OCI-LY3 (cell line): ENCODE measurements around the gene TAS2R60.
"Not testable (repeated sequence)": the region's sequence is repeated elsewhere in the genome, so short reads cannot be mapped to it uniquely, and the experiment has no call there.

Source experiments
- H2AFZ ChIP-seq: fragments of 200-600, 300-600 bp; shearing (Covaris generic); 2 replicates; pipeline ENCODE4 v1.6.0; 2014; ENCODE audit warnings: antibody characterized with exemption, low read depth, low read length
- H3K27ac ChIP-seq: fragments of 200-600, 300-600 bp; sonication (generic); 2 replicates; pipeline ENCODE4 v1.5.1; 2014; ENCODE audit warnings: mild to moderate bottlenecking, low read length, moderate library complexity, mixed read lengths
- H3K27me3 ChIP-seq: fragments of 200-600, 300-600 bp; sonication (generic); 2 replicates; pipeline ENCODE4 v1.6.1; 2014; ENCODE audit warnings: low read depth, low read length, mixed read lengths
- H3K36me3 ChIP-seq: fragments of 200-600, 300-600 bp; sonication (generic); replicated peaks from 2 replicates; pipeline ENCODE3; 2014; ENCODE audit warnings: low read depth, low read length, mixed read lengths
- H3K4me1 ChIP-seq: fragments of 300-600, 200-600 bp; sonication (generic); 2 replicates; pipeline ENCODE4 v1.6.1; 2014; ENCODE audit warnings: low read length, mixed read lengths
- H3K4me2 ChIP-seq: fragments of 200-600, 300-600 bp; sonication (generic); 2 replicates; pipeline ENCODE4 v1.6.1; 2014; ENCODE audit warnings: low read length, mixed read lengths
- H3K4me3 ChIP-seq: fragments of 300-600, 200-600 bp; sonication (generic); 2 replicates; pipeline ENCODE4 v1.5.1; 2014; ENCODE audit warnings: antibody characterized with exemption, mild to moderate bottlenecking, low read length, moderate library complexity
- H3K79me2 ChIP-seq: fragments of 300-600, 200-600 bp; shearing (Covaris generic); 2 replicates; pipeline ENCODE4 v1.6.1; 2014; ENCODE audit warnings: mild to moderate bottlenecking, low read length, mixed read lengths
- H3K9ac ChIP-seq: fragments of 300-600, 200-600 bp; shearing (Covaris generic); 2 replicates; pipeline ENCODE4 v1.6.0; 2014; ENCODE audit warnings: mild to moderate bottlenecking, low read length, moderate library complexity
- H3K9me3 ChIP-seq: fragments of 200-600, 300-600 bp; shearing (Covaris generic); 2 replicates; pipeline ENCODE4 v1.6.1; 2014; ENCODE audit warnings: low read length, mixed read lengths; ENCODE audit not compliant: insufficient read depth
- H4K20me1 ChIP-seq: fragments of 200-600, 300-600 bp; sonication (generic); 2 replicates; pipeline ENCODE4 v1.6.1; 2016; ENCODE audit warnings: low read length, mixed read lengths; ENCODE audit not compliant: insufficient read depth
- EZH2phosphoT487 ChIP-seq: fragments of 200-600 bp; shearing (Covaris generic); IDR thresholded peaks from 2 replicates; pipeline ENCODE4 v1.6.1; 2018; ENCODE audit warnings: antibody characterized with exemption, mixed run types, low read depth
- TF ChIP-seq, protein P1 (sequence below): fragments of 200-600, 300-600 bp; sonication (generic); IDR thresholded peaks from 2 replicates; pipeline ENCODE4 v1.5.1; 2014; ENCODE audit warnings: antibody characterized with exemption, low read length, low read depth

Gene TAS2R60

GRCh38 chr7:143485094-143485493 is 41.8 kb downstream of the TAS2R60 start:
- no peak overlapping the region for H3K27ac ChIP-seq
- H3K79me2 ChIP-seq: no peaks in the 10 kb centered on the region
- H4K20me1 ChIP-seq: no peaks in the 10 kb centered on the region
- no peaks in the 10 kb centered on the region for H3K36me3 ChIP-seq
- no peak overlapping the region for H2AFZ ChIP-seq
- no peak overlapping the region for H3K9ac ChIP-seq
- peaks cover 7% of the 10 kb centered on the region; the same call in 1 of the 2 replicates for H3K4me1 ChIP-seq
- H3K4me2 ChIP-seq: no peak overlapping the region
- no peaks in the 10 kb centered on the region for H3K9me3 ChIP-seq
- no peak overlapping the region for H3K4me3 ChIP-seq
- TF ChIP-seq, protein P1, sequence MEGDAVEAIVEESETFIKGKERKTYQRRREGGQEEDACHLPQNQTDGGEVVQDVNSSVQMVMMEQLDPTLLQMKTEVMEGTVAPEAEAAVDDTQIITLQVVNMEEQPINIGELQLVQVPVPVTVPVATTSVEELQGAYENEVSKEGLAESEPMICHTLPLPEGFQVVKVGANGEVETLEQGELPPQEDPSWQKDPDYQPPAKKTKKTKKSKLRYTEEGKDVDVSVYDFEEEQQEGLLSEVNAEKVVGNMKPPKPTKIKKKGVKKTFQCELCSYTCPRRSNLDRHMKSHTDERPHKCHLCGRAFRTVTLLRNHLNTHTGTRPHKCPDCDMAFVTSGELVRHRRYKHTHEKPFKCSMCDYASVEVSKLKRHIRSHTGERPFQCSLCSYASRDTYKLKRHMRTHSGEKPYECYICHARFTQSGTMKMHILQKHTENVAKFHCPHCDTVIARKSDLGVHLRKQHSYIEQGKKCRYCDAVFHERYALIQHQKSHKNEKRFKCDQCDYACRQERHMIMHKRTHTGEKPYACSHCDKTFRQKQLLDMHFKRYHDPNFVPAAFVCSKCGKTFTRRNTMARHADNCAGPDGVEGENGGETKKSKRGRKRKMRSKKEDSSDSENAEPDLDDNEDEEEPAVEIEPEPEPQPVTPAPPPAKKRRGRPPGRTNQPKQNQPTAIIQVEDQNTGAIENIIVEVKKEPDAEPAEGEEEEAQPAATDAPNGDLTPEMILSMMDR: no peak
- no peak for TF ChIP-seq EZH2phosphoT487
- H3K27me3 ChIP-seq: 0 out of 2 replicates have a peak, but pooled peaks cover 2% of the 10 kb centered on the region

DNA sequence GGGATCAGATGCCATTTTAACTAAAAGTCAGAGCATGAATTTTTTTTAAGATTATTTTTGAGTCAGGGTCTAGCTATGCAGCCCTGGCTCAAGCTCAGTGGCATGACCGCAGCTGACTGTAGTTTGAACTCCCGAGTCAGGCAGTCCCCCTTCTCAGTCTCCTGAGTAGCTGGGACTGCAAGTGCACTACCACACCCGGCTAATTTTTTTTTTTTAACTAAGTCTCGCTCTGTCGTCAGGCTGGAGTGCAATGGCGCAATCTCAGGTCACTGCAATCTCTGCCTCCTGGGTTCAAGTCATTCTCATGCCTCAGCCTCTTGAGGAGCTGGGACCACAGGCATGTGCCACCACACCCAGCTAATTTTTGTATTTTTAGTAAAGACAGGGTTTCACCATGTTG is 42.2 kb downstream of the TAS2R60 start:
- H3K79me2 ChIP-seq: no peaks in the 10 kb centered on the region
- no peak overlapping the region for H3K27ac ChIP-seq
- TF ChIP-seq, protein P1: no peak
- TF ChIP-seq EZH2phosphoT487: no peak
- no peak overlapping the region for H3K9ac ChIP-seq
- H2AFZ ChIP-seq: no peak overlapping the region
- no peak overlapping the region for H3K4me2 ChIP-seq
- H3K27me3 ChIP-seq: 0 out of 2 replicates have a peak, but pooled peaks cover 2% of the 10 kb centered on the region
- no peaks in the 10 kb centered on the region for H4K20me1 ChIP-seq
- peaks cover 7% of the 10 kb centered on the region; the same call in 1 of the 2 replicates for H3K4me1 ChIP-seq
- H3K36me3 ChIP-seq: no peaks in the 10 kb centered on the region
- no peaks in the 10 kb centered on the region for H3K9me3 ChIP-seq
- no peak overlapping the region for H3K4me3 ChIP-seq

GRCh38 chr7:143486266-143486665 is 43.0 kb downstream of the TAS2R60 start:
- not testable (repeated sequence) for H3K36me3 ChIP-seq, H3K4me3 ChIP-seq, H3K9me3 ChIP-seq, H4K20me1 ChIP-seq, H3K4me2 ChIP-seq, H3K4me1 ChIP-seq, H2AFZ ChIP-seq, H3K27me3 ChIP-seq, H3K79me2 ChIP-seq, H3K9ac ChIP-seq, H3K27ac ChIP-seq

- 0 out of 2 replicates have a peak overlapping the region, but pooled peaks have one; percentile 36 for H2AFZ ChIP-seq
Measured at GRCh38 chr7:143487061-143487460, 43.8 kb downstream of the TAS2R60 start.

More at GRCh38 chr7:143487061-143487460, 43.8 kb downstream of the TAS2R60 start:
- Histone ChIP-seq H3K79me2 (no peaks in the 10 kb centered on the region), H4K20me1 (no peaks in the 10 kb centered on the region), H3K4me2 (no peak overlapping the region), H3K27me3 (no peaks in the 10 kb centered on the region), H3K9me3 (no peaks in the 10 kb centered on the region), H3K27ac (no peak overlapping the region), H3K4me1 (peaks cover 13% of the 10 kb centered on the region), H3K4me3 (no peak overlapping the region), H3K36me3 (no peaks in the 10 kb centered on the region), H3K9ac (no peak overlapping the region)
- TF ChIP-seq, protein P1: no peak
- TF ChIP-seq EZH2phosphoT487: no peak
